Endothelial cell of umbilical vein (primary cell): ENCODE measurements around the gene MAGEB17.
A peak's percentile ranks its signal among the peaks of the same experiment; 100 is the strongest.

Experiments used
- JUN ChIP-seq: IDR thresholded peaks from 2 replicates; pipeline ENCODE4 v1.6.1; 2011; ENCODE audit warnings: borderline replicate concordance, low read depth; ENCODE audit not compliant: insufficient read length, insufficient read depth
- POLR2AphosphoS5 ChIP-seq: IDR thresholded peaks from 2 replicates; pipeline ENCODE4 v1.6.1; 2012; ENCODE audit warnings: low read depth, mild to moderate bottlenecking, control low read depth, low read length, moderate library complexity; ENCODE audit not compliant: insufficient read depth
- TF ChIP-seq, protein P1 (sequence below), 2 donors: IDR thresholded peaks; 1 replicate in 1 of 2; 2 replicates in 1 of 2; pipeline ENCODE4 v1.5.1; 2011; ENCODE audit warnings: low read length in 2 of 2, mild to moderate bottlenecking in 2 of 2, moderate library complexity in 2 of 2, control low read depth in 1 of 2, inconsistent platforms in 1 of 2, low read depth in 1 of 2; ENCODE audit not compliant: insufficient read depth in 1 of 2; ENCODE audit errors: extremely low read depth in 1 of 2

DNA sequence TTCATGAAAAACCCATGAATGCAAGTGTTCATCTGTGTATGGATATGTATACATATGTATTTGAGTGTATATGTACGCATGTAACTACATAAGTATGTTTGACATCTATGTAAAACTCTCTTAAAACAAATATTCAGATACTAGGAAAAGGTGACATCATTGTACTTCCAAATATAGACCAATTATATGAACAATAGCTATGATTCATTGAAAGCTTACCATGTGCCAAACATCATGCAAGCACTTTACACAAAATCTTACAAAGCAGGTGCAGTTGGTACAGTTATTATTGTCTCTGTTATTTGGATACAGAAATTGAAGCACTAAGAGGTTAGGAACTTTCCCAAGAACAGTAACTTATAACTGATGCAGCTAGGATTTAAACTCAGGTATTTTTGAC is 21.4 kb downstream of the MAGEB17 start:
- TF ChIP-seq JUN (peak; percentile 84), POLR2AphosphoS5 (no peak)
- TF ChIP-seq, protein P1, sequence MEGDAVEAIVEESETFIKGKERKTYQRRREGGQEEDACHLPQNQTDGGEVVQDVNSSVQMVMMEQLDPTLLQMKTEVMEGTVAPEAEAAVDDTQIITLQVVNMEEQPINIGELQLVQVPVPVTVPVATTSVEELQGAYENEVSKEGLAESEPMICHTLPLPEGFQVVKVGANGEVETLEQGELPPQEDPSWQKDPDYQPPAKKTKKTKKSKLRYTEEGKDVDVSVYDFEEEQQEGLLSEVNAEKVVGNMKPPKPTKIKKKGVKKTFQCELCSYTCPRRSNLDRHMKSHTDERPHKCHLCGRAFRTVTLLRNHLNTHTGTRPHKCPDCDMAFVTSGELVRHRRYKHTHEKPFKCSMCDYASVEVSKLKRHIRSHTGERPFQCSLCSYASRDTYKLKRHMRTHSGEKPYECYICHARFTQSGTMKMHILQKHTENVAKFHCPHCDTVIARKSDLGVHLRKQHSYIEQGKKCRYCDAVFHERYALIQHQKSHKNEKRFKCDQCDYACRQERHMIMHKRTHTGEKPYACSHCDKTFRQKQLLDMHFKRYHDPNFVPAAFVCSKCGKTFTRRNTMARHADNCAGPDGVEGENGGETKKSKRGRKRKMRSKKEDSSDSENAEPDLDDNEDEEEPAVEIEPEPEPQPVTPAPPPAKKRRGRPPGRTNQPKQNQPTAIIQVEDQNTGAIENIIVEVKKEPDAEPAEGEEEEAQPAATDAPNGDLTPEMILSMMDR (IDR thresholded peaks at IDR 0.05; ENCODE audit: extremely low read depth in 1 of 2, insufficient read depth in 1 of 2, low read depth in 1 of 2, low read length in 2 of 2), result no peak
